ENCODE measurements around the gene DPM3.

Gene DPM3

DNA sequence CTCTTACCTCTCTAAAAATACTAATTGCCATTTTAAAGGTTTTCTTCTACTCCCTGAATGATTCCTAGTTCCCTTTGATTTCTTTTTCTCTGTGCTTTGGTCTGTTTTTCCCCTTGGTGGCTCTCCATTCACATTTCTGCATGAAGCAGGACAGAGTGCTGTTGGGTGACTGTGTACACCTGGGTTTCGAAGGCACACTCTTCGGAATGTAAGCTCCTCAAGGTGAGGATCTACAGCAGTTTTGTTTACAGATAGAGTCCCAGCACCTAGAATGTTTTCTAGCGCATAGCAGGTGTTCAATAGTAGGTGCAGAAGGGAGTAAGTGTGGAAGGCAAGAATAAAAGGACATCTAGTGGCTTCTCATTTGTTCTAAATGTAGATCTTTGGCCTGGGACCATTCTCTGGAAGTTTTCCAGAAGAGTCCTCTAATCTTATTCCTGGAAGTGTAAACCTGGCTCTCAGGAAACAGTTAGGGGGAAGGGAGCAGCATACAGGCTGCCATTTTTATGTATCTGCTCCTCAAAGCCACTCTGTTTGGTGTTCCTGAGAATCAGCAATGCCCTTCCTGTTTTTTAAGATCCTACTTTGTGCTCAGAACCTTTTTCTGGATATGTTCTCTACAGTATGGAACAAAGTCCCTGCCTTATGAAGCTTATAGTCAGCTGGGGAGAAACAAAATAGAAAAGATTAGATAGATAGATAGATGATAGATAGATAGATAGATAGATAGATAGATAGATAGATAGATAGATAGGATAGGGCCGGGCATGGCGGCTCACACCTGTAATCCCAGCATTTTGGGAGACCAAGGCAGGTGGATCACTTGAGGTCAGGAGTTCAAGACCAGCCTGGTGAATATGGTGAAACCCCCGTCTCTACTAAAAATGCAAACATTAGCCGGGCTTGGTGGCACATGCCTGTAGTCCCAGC, 35.5 kb downstream of the DPM3 start:
- Histone ChIP-seq H3K4me1 (ENCODE audit: insufficient read depth, low read length) (no peaks in the 10 kb centered on the region), H2AFZ (ENCODE audit: low read depth, low read length) (no peak overlapping the region), H3K9me3 (ENCODE audit: low read length) (no peaks in the 10 kb centered on the region), H3K27me3 (ENCODE audit: insufficient read depth, low read length) (peaks cover 23% of the 10 kb centered on the region), H3K36me3 (ENCODE audit: insufficient read depth, low read length) (no peaks in the 10 kb centered on the region), H3K4me3 (ENCODE audit: low read length) (no peak overlapping the region)

DNA sequence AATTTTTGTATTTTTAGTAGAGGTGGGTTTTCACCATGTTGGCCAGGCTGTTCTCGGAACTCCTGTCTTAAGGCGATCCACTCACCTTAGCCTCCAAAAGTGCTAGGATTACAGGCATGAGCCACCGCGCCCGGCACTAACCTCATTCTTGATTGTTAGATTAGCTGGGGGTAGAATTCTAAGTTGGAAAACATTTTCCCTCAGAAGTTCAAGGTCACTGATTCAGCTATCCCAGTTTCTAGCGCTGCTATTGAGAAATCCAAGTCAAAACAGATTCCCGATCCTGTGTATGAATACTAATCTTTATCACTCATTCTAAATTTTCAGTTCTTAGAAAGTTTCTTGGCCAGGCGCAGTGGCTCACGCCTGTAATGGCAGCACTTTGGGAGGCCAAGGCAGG, 37.0 kb downstream of the DPM3 start:
- H3K27me3 ChIP-seq (ENCODE audit: insufficient read depth, low read length): peaks cover 17% of the 10 kb centered on the region
- no peaks in the 10 kb centered on the region for H3K9me3 ChIP-seq (ENCODE audit: low read length)
- H3K36me3 ChIP-seq (ENCODE audit: insufficient read depth, low read length): no peaks in the 10 kb centered on the region
- H2AFZ ChIP-seq (ENCODE audit: low read depth, low read length): no peak overlapping the region
- no peaks in the 10 kb centered on the region for H3K4me1 ChIP-seq (ENCODE audit: insufficient read depth, low read length)
- H3K4me3 ChIP-seq (ENCODE audit: low read length): no peak overlapping the region

DNA sequence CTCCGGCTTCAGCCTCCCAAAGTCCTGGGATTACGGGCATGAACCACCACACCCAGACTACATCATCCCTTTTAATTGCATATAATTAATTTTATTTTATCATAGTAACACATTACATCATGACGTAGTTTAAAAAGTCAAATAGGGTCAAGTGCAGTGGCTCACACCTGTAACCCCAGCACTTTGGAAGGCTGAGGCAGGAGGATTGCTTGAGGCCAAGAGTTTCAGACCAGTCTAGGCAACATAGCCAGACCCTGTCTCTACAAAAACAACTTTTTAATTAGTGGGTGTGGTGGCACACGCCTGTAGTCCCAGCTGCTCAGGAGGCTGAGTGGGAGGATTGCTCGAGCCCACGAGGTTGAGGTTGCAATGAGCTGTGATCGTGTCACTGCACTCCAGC, 41.0 kb downstream of the DPM3 start:
- Histone ChIP-seq H3K4me3 (ENCODE audit: low read length) (no peak overlapping the region), H3K36me3 (ENCODE audit: insufficient read depth, low read length) (no peaks in the 10 kb centered on the region), H3K9me3 (ENCODE audit: low read length) (no peaks in the 10 kb centered on the region), H2AFZ (ENCODE audit: low read depth, low read length) (no peak overlapping the region), H3K4me1 (ENCODE audit: insufficient read depth, low read length) (no peaks in the 10 kb centered on the region), H3K27me3 (ENCODE audit: insufficient read depth, low read length) (no peaks in the 10 kb centered on the region)

DNA sequence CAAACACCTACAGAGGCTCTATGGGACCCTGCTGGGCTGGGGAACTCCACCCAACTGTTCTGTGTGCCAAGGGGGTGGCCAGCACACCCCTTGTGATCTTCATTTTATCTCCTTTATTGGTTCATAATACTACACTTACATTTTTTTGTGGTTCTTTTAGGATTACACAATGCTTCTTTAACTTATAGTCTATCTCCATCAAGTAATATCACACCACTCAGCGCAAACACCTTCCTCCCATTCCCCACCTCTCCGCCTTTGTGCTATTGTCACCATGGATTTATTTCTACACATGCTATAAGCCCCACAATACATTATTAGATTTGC, 45.7 kb downstream of the DPM3 start:
- H2AFZ ChIP-seq (ENCODE audit: low read depth, low read length): no peak overlapping the region
- no peaks in the 10 kb centered on the region for H3K36me3 ChIP-seq (ENCODE audit: insufficient read depth, low read length)
- peaks cover 9% of the 10 kb centered on the region for H3K4me1 ChIP-seq (ENCODE audit: insufficient read depth, low read length)
- no peak overlapping the region for H3K4me3 ChIP-seq (ENCODE audit: low read length)
- no peaks in the 10 kb centered on the region for H3K27me3 ChIP-seq (ENCODE audit: insufficient read depth, low read length)
- H3K9me3 ChIP-seq (ENCODE audit: low read length): no peaks in the 10 kb centered on the region

DNA sequence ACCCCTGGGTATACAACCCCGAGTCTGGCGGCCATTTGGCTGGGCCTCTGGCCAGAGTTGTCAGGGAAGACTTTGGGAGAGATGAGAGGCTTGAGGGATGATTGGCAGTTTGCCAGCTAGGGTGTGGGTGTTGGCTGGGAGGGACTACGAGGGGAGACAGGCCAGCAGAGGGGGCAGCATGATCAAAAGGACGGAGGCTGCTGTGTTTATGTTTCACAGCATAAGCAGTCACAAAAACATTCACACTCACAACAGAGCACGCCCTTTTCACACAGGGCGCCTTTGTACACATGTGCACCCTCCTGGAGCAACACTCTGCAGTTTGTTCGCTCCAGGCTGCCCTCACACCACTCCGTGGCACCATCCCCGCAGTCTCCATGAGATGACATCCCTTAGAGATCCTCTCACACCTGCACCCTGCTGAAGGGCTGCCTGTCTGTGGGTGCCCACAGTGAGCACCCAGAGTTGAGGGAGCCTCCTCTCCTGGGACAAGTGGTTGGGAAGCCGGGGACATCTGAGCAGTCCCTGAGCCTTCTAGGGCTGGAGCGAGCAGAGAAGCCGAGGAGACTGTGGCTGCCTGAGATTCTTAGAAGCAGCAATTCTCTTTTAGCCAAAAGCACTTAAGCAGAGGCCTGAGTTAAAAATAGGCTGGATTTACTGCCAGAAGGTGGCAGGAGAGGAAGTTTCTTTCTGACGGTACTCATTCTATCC, 46.3 kb downstream of the DPM3 start:
- Histone ChIP-seq H3K36me3 (ENCODE audit: insufficient read depth, low read length) (no peaks in the 10 kb centered on the region), H3K9me3 (ENCODE audit: low read length) (no peaks in the 10 kb centered on the region), H3K4me3 (ENCODE audit: low read length) (no peak overlapping the region), H2AFZ (ENCODE audit: low read depth, low read length) (no peak overlapping the region), H3K4me1 (ENCODE audit: insufficient read depth, low read length) (peaks cover 9% of the 10 kb centered on the region), H3K27me3 (ENCODE audit: insufficient read depth, low read length) (no peaks in the 10 kb centered on the region)

DNA sequence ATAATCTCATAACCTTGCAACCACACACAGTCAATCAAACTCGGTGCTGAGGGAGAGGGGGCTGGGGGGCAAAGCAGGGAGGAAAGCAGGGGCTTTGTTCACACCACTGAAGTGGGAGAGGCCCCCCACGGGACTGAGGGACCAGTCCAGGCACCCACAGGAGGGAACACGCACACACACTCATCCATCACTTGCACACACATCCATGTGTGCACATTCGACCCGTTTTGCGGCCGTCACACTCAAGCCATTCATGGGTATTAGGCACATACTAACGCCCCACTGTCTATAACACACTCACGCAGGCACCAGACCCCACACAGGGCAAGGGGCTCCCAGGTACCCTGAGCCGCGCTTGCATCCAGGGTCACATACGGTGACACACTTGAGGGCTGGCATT, 47.7 kb downstream of the DPM3 start:
- Histone ChIP-seq H3K9me3 (ENCODE audit: low read length) (no peaks in the 10 kb centered on the region), H3K36me3 (ENCODE audit: insufficient read depth, low read length) (no peaks in the 10 kb centered on the region), H3K4me3 (ENCODE audit: low read length) (no peak overlapping the region), H2AFZ (ENCODE audit: low read depth, low read length) (no peak overlapping the region), H3K27me3 (ENCODE audit: insufficient read depth, low read length) (no peaks in the 10 kb centered on the region), H3K4me1 (ENCODE audit: insufficient read depth, low read length) (peaks cover 9% of the 10 kb centered on the region)

DNA sequence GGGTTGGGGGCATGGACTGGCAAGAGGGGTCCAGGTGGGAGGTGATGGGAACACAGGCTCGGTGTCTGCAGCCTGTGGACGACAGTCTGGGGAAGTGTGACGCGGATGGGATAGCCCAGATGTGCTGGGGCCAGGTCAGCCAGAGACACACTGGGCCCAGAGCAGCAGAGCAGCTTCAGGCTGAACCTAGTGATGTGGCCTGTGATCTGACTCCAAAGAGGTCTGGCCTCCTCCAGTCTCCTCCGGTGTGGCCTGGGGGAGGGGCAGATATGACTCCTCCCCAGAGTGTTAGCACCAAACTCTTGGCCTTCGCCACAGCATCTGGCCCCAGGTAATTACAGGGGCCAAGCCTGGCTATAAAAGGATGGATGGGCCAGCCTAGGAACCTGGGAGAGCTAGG, 48.2 kb downstream of the DPM3 start:
- H3K27me3 ChIP-seq (ENCODE audit: insufficient read depth, low read length): no peaks in the 10 kb centered on the region
- peaks cover 9% of the 10 kb centered on the region for H3K4me1 ChIP-seq (ENCODE audit: insufficient read depth, low read length)
- no peaks in the 10 kb centered on the region for H3K9me3 ChIP-seq (ENCODE audit: low read length)
- no peak overlapping the region for H3K4me3 ChIP-seq (ENCODE audit: low read length)
- no peak overlapping the region for H2AFZ ChIP-seq (ENCODE audit: low read depth, low read length)
- no peaks in the 10 kb centered on the region for H3K36me3 ChIP-seq (ENCODE audit: insufficient read depth, low read length)

DNA sequence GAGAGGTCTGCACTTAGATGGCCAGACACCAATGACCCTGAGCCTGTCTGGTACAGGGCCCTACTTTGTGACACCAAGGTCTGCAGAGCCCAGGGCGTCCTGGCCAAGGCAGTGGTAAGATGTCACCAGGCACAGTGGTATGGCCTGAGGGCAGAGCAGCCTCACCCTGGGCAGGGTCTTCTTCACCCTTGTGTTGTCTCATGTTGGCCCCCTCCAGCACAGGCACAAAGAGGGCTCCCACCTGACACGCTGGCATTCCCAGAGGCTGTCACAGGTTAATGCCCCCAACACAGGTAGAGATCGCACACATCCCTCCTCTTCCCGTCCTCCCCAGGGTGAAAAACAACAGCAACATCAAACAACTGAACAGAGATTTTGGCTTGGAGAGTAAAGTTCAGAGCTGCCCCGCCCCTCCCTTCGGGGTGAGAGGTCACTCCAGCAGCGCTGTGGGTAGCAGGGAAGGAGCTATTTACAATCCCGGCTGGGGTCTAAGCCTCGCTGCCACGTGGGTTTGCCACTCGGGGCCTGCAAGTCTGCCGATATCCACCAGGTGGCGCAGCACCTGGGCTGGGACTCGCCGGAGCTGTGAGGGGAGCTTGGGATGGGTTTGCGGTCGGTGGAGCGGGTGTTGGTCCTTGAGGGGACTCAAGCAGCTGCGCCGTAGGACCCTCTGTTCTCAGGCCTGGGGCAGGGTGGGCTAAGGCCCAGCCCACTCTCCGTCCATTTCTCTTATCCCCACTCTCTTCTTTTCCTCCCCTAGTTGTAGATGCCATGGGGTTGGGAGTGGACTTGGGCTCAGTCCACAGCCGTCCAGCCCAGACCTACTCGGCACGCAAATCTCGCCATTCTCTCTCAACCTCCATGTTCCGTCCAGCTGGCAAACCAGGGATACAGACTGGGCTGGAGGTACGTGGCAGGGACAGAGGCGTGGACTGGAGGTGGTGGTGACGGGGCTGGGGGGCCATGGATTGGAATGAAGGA, 49.0 kb downstream of the DPM3 start:
- H3K4me3 ChIP-seq (ENCODE audit: low read length): no peak overlapping the region
- H3K4me1 ChIP-seq (ENCODE audit: insufficient read depth, low read length): peaks cover 9% of the 10 kb centered on the region
- no peak overlapping the region for H2AFZ ChIP-seq (ENCODE audit: low read depth, low read length)
- H3K36me3 ChIP-seq (ENCODE audit: insufficient read depth, low read length): peaks cover under 1% of the 10 kb centered on the region
- H3K9me3 ChIP-seq (ENCODE audit: low read length): no peaks in the 10 kb centered on the region
- H3K27me3 ChIP-seq (ENCODE audit: insufficient read depth, low read length): no peaks in the 10 kb centered on the region

Data from neuron (in vitro differentiated cells).